Progenitor cell of endocrine pancreas (in vitro differentiated cells): ENCODE measurements around the gene DBR1. TPM values are rescaled to one million over a fixed set of nuclear protein-coding genes. Genes with fewer than 3 reads are reported as not detected.

Source experiments
- DNase-seq: peaks from one replicate; pipeline ENCODE4 v3.0.0; 2021; ENCODE audit warnings: low spot score; ENCODE audit not compliant: unreplicated experiment
- H3K27ac Mint-ChIP-seq: 2 replicates; pipeline ENCODE4 v1.8.0; 2021; ENCODE audit warnings: mild to moderate bottlenecking, moderate library complexity, mixed read lengths
- H3K27me3 Mint-ChIP-seq: 2 replicates; pipeline ENCODE4 v1.8.0; 2021; ENCODE audit warnings: mixed read lengths
- H3K36me3 Mint-ChIP-seq: 2 replicates; pipeline ENCODE4 v1.8.0; 2022; ENCODE audit warnings: mixed read lengths; ENCODE audit not compliant: insufficient read depth
- H3K4me1 Mint-ChIP-seq: 2 replicates; pipeline ENCODE4 v1.8.0; 2021; ENCODE audit warnings: low read depth, mixed read lengths
- H3K4me3 Mint-ChIP-seq: 2 replicates; pipeline ENCODE4 v1.8.0; 2021; ENCODE audit warnings: low read depth, mild to moderate bottlenecking, moderate library complexity, mixed read lengths
- H3K9me3 Mint-ChIP-seq: 2 replicates; pipeline ENCODE4 v1.8.0; 2021; ENCODE audit warnings: low read depth, mixed read lengths
- CTCF ChIP-seq: fragments of 200-600 bp; sonication (generic); IDR thresholded peaks from one replicate; pipeline ENCODE4 v1.5.0; 2021; ENCODE audit warnings: antibody characterized with exemption, mild to moderate bottlenecking; ENCODE audit not compliant: unreplicated experiment
- total RNA-seq: library from RNA; stranded (reverse); gene quantifications from 2 replicates; pipeline ENCODE4 v1.2.1, GENCODE V29; 2021

The DBR1 gene
- total RNA-seq, 1 donor from 2014 or later: 31.8 TPM

- TF ChIP-seq CTCF: no peak
- peaks cover 4% of the 10 kb centered on the region for H3K4me1 Mint-ChIP-seq
- no peaks in the 10 kb centered on the region for H3K27me3 Mint-ChIP-seq
- no peak for DNase-seq
- H3K36me3 Mint-ChIP-seq: peaks cover 5% of the 10 kb centered on the region
- H3K4me3 Mint-ChIP-seq: no peak overlapping the region
- H3K27ac Mint-ChIP-seq: no peak overlapping the region
- peaks cover 2% of the 10 kb centered on the region for H3K9me3 Mint-ChIP-seq
These were observed 29.2 kb upstream of the DBR1 start for GRCh38 chr3:138203938-138204337.

- peaks cover 2% of the 10 kb centered on the region for H3K9me3 Mint-ChIP-seq
- no peaks in the 10 kb centered on the region for H3K27me3 Mint-ChIP-seq
- no peak for DNase-seq
- no peak overlapping the region for H3K4me3 Mint-ChIP-seq
- TF ChIP-seq CTCF: no peak
- H3K27ac Mint-ChIP-seq: peak overlapping the region; percentile 70
- H3K4me1 Mint-ChIP-seq: peaks cover 4% of the 10 kb centered on the region
- H3K36me3 Mint-ChIP-seq: peaks cover 5% of the 10 kb centered on the region
These were observed 28.4 kb upstream of the DBR1 start for GRCh38 chr3:138202945-138203701.

GRCh38 chr3:138200424-138200823 lies 25.7 kb upstream of the DBR1 start:
- Mint-ChIP-seq H3K27me3 (no peaks in the 10 kb centered on the region), H3K4me3 (no peak overlapping the region), H3K4me1 (peaks cover 6% of the 10 kb centered on the region), H3K27ac (no peak overlapping the region), H3K9me3 (no peaks in the 10 kb centered on the region), H3K36me3 (peaks cover 5% of the 10 kb centered on the region)
- no peak for DNase-seq
- no peak for TF ChIP-seq CTCF

GRCh38 chr3:138199851-138200250 lies 25.1 kb upstream of the DBR1 start:
- DNase-seq: no peak
- no peak for TF ChIP-seq CTCF
- Mint-ChIP-seq H3K9me3 (no peaks in the 10 kb centered on the region), H3K4me3 (no peak overlapping the region), H3K36me3 (peaks cover 5% of the 10 kb centered on the region), H3K27ac (no peak overlapping the region), H3K4me1 (peaks cover 6% of the 10 kb centered on the region), H3K27me3 (no peaks in the 10 kb centered on the region)

GRCh38 chr3:138197524-138197923 lies 22.8 kb upstream of the DBR1 start:
- H3K27ac Mint-ChIP-seq: no peak overlapping the region
- DNase-seq: no peak
- H3K9me3 Mint-ChIP-seq: no peaks in the 10 kb centered on the region
- TF ChIP-seq CTCF: no peak
- H3K4me1 Mint-ChIP-seq: peaks cover 2% of the 10 kb centered on the region
- H3K4me3 Mint-ChIP-seq: no peak overlapping the region
- peaks cover 3% of the 10 kb centered on the region for H3K36me3 Mint-ChIP-seq
- H3K27me3 Mint-ChIP-seq: no peaks in the 10 kb centered on the region
